IMR-90 (cell line): ENCODE data around the gene ASXL1. TPM values are rescaled to one million over a fixed set of nuclear protein-coding genes. Genes with fewer than 3 reads are reported as not detected.

Experiments used
- ATAC-seq: fragments of 200-7000 bp; cut with Tn5 transposase; 2 replicates; pipeline ENCODE4 v1.9.1; 2020; ENCODE audit warnings: low read depth, mild to moderate bottlenecking, moderate library complexity
- BruUV-seq: library from RNA; stranded (reverse); fragments of 400-500 nt; replicated peaks from 2 replicates; lab custom pipeline; 2021; lab: Mats Ljungman, UMichigan
- CTCF ChIA-PET: fragments of 300-600 bp; formaldehyde crosslinking; extraction: SDS; loops from one replicate; lab custom pipeline; 2021; ENCODE audit warnings: antibody characterized with exemption; lab: Yijun Ruan, JAX
- POLR2A ChIA-PET: fragments of 300-600 bp; sonication (Branson Sonifier 250); formaldehyde crosslinking; loops from one replicate; lab custom pipeline; 2022; ENCODE audit warnings: antibody characterized with exemption; ENCODE audit not compliant: unreplicated experiment; lab: Charles Lee
- DNase-seq: peaks from one replicate; pipeline ENCODE4 v3.0.0; 2013
- H2AFZ ChIP-seq: replicated peaks from 2 replicates; pipeline ENCODE3; 2013; ENCODE audit warnings: low read length, mild to moderate bottlenecking; ENCODE audit not compliant: poor library complexity
- H2AK5ac ChIP-seq: 2 replicates; pipeline ENCODE4 v1.6.1; 2013; ENCODE audit warnings: low read depth, low read length, inconsistent platforms
- H2AK9ac ChIP-seq: replicated peaks from 2 replicates; pipeline ENCODE3; 2013; ENCODE audit warnings: mild to moderate bottlenecking, low read depth, low read length, moderate library complexity; ENCODE audit not compliant: poor library complexity
- H2BK120ac ChIP-seq: 2 replicates; pipeline ENCODE4 v1.6.1; 2013; ENCODE audit warnings: low read depth, low read length, inconsistent platforms
- H2BK15ac ChIP-seq: 3 replicates; pipeline ENCODE4 v1.6.1; 2013; ENCODE audit warnings: low read depth, low read length, inconsistent platforms
- H2BK20ac ChIP-seq: 2 replicates; pipeline ENCODE4 v1.6.1; 2013; ENCODE audit warnings: low read depth, mild to moderate bottlenecking, inconsistent platforms, low read length, moderate library complexity
- H2BK5ac ChIP-seq: 2 replicates; pipeline ENCODE4 v1.6.1; 2013; ENCODE audit warnings: mild to moderate bottlenecking, low read depth, low read length, inconsistent platforms; ENCODE audit not compliant: poor library complexity, severe bottlenecking
- H3K14ac ChIP-seq: replicated peaks from 2 replicates; pipeline ENCODE4 v1.6.1; 2013; ENCODE audit warnings: low read depth, low read length, inconsistent platforms
- H3K18ac ChIP-seq: 2 replicates; pipeline ENCODE4 v1.6.1; 2013; ENCODE audit warnings: low read depth, low read length, control low read depth
- H3K23ac ChIP-seq: 2 replicates; pipeline ENCODE4 v1.6.1; 2013; ENCODE audit warnings: low read depth, low read length, inconsistent platforms
- H3K27ac ChIP-seq: 2 replicates; pipeline ENCODE4 v1.5.1; 2013; ENCODE audit warnings: mild to moderate bottlenecking, control low read depth, low read length; ENCODE audit not compliant: insufficient read depth
- H3K27me3 ChIP-seq: 2 replicates; pipeline ENCODE4 v1.6.1; 2013; ENCODE audit warnings: low read length; ENCODE audit not compliant: control insufficient read depth, insufficient read depth
- H3K36me3 ChIP-seq: 2 replicates; pipeline ENCODE4 v1.6.1; 2013; ENCODE audit warnings: low read length, mixed read lengths; ENCODE audit not compliant: control insufficient read depth, insufficient read depth
- H3K4ac ChIP-seq: 2 replicates; pipeline ENCODE4 v1.6.1; 2013; ENCODE audit warnings: low read depth, low read length, inconsistent platforms
- H3K4me1 ChIP-seq: 2 replicates; pipeline ENCODE4 v1.6.1; 2013; ENCODE audit warnings: low read length, mixed read lengths; ENCODE audit not compliant: control insufficient read depth, insufficient read depth
- H3K4me2 ChIP-seq: 2 replicates; pipeline ENCODE4 v1.6.1; 2013; ENCODE audit warnings: low read depth, mild to moderate bottlenecking, control low read depth, low read length, moderate library complexity
- H3K4me3 ChIP-seq: 2 replicates; pipeline ENCODE4 v1.5.1; 2013; ENCODE audit warnings: low read depth, mild to moderate bottlenecking, control low read depth, low read length, moderate library complexity; ENCODE audit not compliant: insufficient read depth
- H3K56ac ChIP-seq: 2 replicates; pipeline ENCODE4 v1.6.1; 2013; ENCODE audit warnings: low read length, inconsistent platforms; ENCODE audit not compliant: insufficient read depth; ENCODE audit errors: extremely low read depth
- H3K79me1 ChIP-seq, 2 experiments: 2 replicates each; pipeline ENCODE4 v1.6.1; 2013; ENCODE audit warnings: low read length in 2 of 2, inconsistent platforms in 1 of 2, low read depth in 1 of 2
- H3K9ac ChIP-seq: 2 replicates; pipeline ENCODE4 v1.6.1; 2013; ENCODE audit warnings: low read depth, low read length, control low read depth
- H3K9me1 ChIP-seq: 2 replicates; pipeline ENCODE4 v1.6.1; 2013; ENCODE audit warnings: low read length, inconsistent platforms; ENCODE audit not compliant: insufficient read depth
- H3K9me3 ChIP-seq: 2 replicates; pipeline ENCODE4 v1.6.1; 2013; ENCODE audit warnings: low read length; ENCODE audit not compliant: control insufficient read depth, insufficient read depth
- H4K20me1 ChIP-seq: 2 replicates; pipeline ENCODE4 v1.6.1; 2013; ENCODE audit warnings: low read length, inconsistent platforms; ENCODE audit not compliant: insufficient read depth
- H4K5ac ChIP-seq: 2 replicates; pipeline ENCODE4 v1.6.1; 2013; ENCODE audit warnings: mild to moderate bottlenecking, low read depth, low read length, control low read depth
- H4K8ac ChIP-seq, 2 experiments: 2 replicates each; pipeline ENCODE4 v1.6.1; 2013; ENCODE audit warnings: low read depth in 2 of 2, low read length in 2 of 2, control low read depth in 1 of 2, inconsistent platforms in 1 of 2
- H4K91ac ChIP-seq: 2 replicates; pipeline ENCODE4 v1.6.1; 2013; ENCODE audit warnings: low read depth, low read length, inconsistent platforms; ENCODE audit not compliant: insufficient read depth
- BHLHE40 ChIP-seq: fragments of 150-350 bp; IDR thresholded peaks from 2 replicates; pipeline ENCODE4 v1.6.1; 2016; ENCODE audit warnings: mild to moderate bottlenecking, low read depth, low read length
- CEBPB ChIP-seq: IDR thresholded peaks from 2 replicates; pipeline ENCODE4 v1.6.1; 2012; ENCODE audit warnings: low read depth, low read length, improper control_type of control experiment
- CHD1 ChIP-seq: IDR thresholded peaks from 2 replicates; pipeline ENCODE4 v1.6.1; 2012; ENCODE audit warnings: low read depth, low read length, improper control_type of control experiment
- FOS ChIP-seq: fragments of 150-350 bp; IDR thresholded peaks from 2 replicates; pipeline ENCODE4 v1.6.1; 2016; ENCODE audit warnings: low read depth, low read length
- MAFK ChIP-seq: IDR thresholded peaks from 2 replicates; pipeline ENCODE4 v1.6.1; 2012; ENCODE audit warnings: low read depth, low read length, improper control_type of control experiment
- MAZ ChIP-seq: IDR thresholded peaks from 2 replicates; pipeline ENCODE4 v1.6.1; 2012; ENCODE audit warnings: low read depth, mild to moderate bottlenecking, low read length, improper control_type of control experiment, moderate library complexity, borderline replicate concordance
- MXI1 ChIP-seq: IDR thresholded peaks from 2 replicates; pipeline ENCODE4 v1.6.1; 2012; ENCODE audit warnings: low read depth, mild to moderate bottlenecking, low read length, moderate library complexity, borderline replicate concordance
- NFE2L2 ChIP-seq: fragments of 150-350 bp; IDR thresholded peaks from 2 replicates; pipeline ENCODE4 v1.6.1; 2016; ENCODE audit warnings: low read depth, mild to moderate bottlenecking, low read length
- POLR2A ChIP-seq: IDR thresholded peaks from 2 replicates; pipeline ENCODE4 v1.6.1; 2012; ENCODE audit warnings: mild to moderate bottlenecking, low read depth, low read length
- RAD21 ChIP-seq: IDR thresholded peaks from 2 replicates; pipeline ENCODE4 v1.6.1; 2012; ENCODE audit warnings: low read length, improper control_type of control experiment
- RCOR1 ChIP-seq: IDR thresholded peaks from 2 replicates; pipeline ENCODE4 v1.6.1; 2012; ENCODE audit warnings: mild to moderate bottlenecking, low read length, improper control_type of control experiment; ENCODE audit not compliant: insufficient replicate concordance
- RFX5 ChIP-seq: IDR thresholded peaks from 2 replicates; pipeline ENCODE4 v1.8.0; 2012; ENCODE audit warnings: low read depth, mild to moderate bottlenecking, low read length, moderate library complexity
- SMC3 ChIP-seq: fragments of 150-350 bp; IDR thresholded peaks from 2 replicates; pipeline ENCODE4 v1.6.1; 2016; ENCODE audit warnings: low read depth, mild to moderate bottlenecking, antibody characterized with exemption, low read length, moderate library complexity
- WGBS, 2 experiments: methylation state at CpG; one replicate each; pipeline versions ENCODE4 v1.1.5 to v1.1.7; 2013; ENCODE audit warnings: missing lambda C conversion rate in 2 of 2; ENCODE audit not compliant: insufficient read length in 1 of 2; ENCODE audit errors: extremely low coverage in 2 of 2; 5-methylcytosine and 5-hydroxymethylcytosine counted together
- dilution Hi-C: fragments of 300-500 bp; cut with HindIII; formaldehyde crosslinking; loops from one replicate; pipeline ENCODE4 v1.14.3; 2018; ENCODE audit warnings: low sequenced_read_pairs; ENCODE audit not compliant: unreplicated experiment
- in situ Hi-C: fragments of 300-500 bp; cut with MboI; formaldehyde crosslinking; loops from 3 replicates; pipeline ENCODE4 v1.14.3; 2019; ENCODE audit warnings: low sequenced_read_pairs, inconsistent platforms, mixed read lengths
- intact Hi-C: fragments of 100-400 bp; cut with micrococcal nuclease; formaldehyde crosslinking; loops from 2 replicates; pipeline ENCODE4 v1.10.0; 2022
- polyA plus RNA-seq, 3 experiments: library from polyadenylated mRNA; depleted of rRNA; stranded (reverse); fragments of >200 nt; gene quantifications; 2 replicates each; pipeline ENCODE4 v1.2.3, GENCODE V29; 2012; ENCODE audit warnings: low replicate concordance in 1 of 3
- total RNA-seq: library from RNA; depleted of rRNA; stranded (reverse); fragments of >200 nt; gene quantifications from 2 replicates; pipeline ENCODE4 v1.2.3, GENCODE V29; 2012
- TF ChIP-seq, protein P1 (sequence below): fragments of 150-350 bp; IDR thresholded peaks from 2 replicates; pipeline ENCODE4 v1.6.1; 2016; ENCODE audit warnings: low read depth, mild to moderate bottlenecking, low read length, moderate library complexity, borderline replicate concordance
- TF ChIP-seq, protein P2 (sequence below): fragments of 150-350 bp; IDR thresholded peaks from 2 replicates; pipeline ENCODE4 v1.6.1; 2017; ENCODE audit warnings: mild to moderate bottlenecking, antibody characterized with exemption, low read length, low read depth
- TF ChIP-seq, protein P3 (sequence below): conservative IDR thresholded peaks from 2 replicates; pipeline ENCODE4 v1.5.1; 2012; ENCODE audit warnings: mild to moderate bottlenecking, low read depth, low read length, improper control_type of control experiment

Gene ASXL1
- total and polyA plus RNA-seq, 2 of the 4 experiments (the other 2 are of a cell fraction), result 29.9 to 37.1 TPM

- H2BK20ac ChIP-seq, result no peak overlapping the region
- no peak overlapping the region for H3K23ac ChIP-seq
- no peaks in the 10 kb centered on the region for H3K27me3 ChIP-seq
- peak; percentile 63 for ATAC-seq
- no TSS peak for BruUV-seq
- DNase-seq, result no peak
- POLR2A ChIA-PET, result interaction anchor here (0.7 kb wide), 1 partner anchor 21 kb away, joined by 4 read pairs; no protein-coding TSS in a partner anchor
- peak overlapping the region; percentile 18 for H2BK5ac ChIP-seq
- in situ Hi-C loops, result no loop called here
- peaks cover 20% of the 10 kb centered on the region for H3K9me1 ChIP-seq
- H3K79me1 ChIP-seq, result peaks cover 43 to 67% of the 10 kb centered on the region in 2 experiments
- TF ChIP-seq BHLHE40 (no peak), MAFK (no peak), SMC3 (no peak), CHD1 (no peak), CEBPB (no peak), MAZ (no peak), RFX5 (no peak), NFE2L2 (no peak), RCOR1 (no peak), POLR2A (no peak), RAD21 (no peak), FOS (no peak), MXI1 (no peak)
- TF ChIP-seq, protein P1, sequence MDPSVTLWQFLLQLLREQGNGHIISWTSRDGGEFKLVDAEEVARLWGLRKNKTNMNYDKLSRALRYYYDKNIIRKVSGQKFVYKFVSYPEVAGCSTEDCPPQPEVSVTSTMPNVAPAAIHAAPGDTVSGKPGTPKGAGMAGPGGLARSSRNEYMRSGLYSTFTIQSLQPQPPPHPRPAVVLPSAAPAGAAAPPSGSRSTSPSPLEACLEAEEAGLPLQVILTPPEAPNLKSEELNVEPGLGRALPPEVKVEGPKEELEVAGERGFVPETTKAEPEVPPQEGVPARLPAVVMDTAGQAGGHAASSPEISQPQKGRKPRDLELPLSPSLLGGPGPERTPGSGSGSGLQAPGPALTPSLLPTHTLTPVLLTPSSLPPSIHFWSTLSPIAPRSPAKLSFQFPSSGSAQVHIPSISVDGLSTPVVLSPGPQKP, result no peak
- TF ChIP-seq, protein P2, sequence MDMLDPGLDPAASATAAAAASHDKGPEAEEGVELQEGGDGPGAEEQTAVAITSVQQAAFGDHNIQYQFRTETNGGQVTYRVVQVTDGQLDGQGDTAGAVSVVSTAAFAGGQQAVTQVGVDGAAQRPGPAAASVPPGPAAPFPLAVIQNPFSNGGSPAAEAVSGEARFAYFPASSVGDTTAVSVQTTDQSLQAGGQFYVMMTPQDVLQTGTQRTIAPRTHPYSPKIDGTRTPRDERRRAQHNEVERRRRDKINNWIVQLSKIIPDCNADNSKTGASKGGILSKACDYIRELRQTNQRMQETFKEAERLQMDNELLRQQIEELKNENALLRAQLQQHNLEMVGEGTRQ, result no peak
- TF ChIP-seq, protein P3, sequence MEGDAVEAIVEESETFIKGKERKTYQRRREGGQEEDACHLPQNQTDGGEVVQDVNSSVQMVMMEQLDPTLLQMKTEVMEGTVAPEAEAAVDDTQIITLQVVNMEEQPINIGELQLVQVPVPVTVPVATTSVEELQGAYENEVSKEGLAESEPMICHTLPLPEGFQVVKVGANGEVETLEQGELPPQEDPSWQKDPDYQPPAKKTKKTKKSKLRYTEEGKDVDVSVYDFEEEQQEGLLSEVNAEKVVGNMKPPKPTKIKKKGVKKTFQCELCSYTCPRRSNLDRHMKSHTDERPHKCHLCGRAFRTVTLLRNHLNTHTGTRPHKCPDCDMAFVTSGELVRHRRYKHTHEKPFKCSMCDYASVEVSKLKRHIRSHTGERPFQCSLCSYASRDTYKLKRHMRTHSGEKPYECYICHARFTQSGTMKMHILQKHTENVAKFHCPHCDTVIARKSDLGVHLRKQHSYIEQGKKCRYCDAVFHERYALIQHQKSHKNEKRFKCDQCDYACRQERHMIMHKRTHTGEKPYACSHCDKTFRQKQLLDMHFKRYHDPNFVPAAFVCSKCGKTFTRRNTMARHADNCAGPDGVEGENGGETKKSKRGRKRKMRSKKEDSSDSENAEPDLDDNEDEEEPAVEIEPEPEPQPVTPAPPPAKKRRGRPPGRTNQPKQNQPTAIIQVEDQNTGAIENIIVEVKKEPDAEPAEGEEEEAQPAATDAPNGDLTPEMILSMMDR, result no peak
- no peak overlapping the region for H3K4me3 ChIP-seq
- peaks cover 3% of the 10 kb centered on the region for H3K36me3 ChIP-seq
- no peak overlapping the region for H3K18ac ChIP-seq
- no peak overlapping the region for H3K9ac ChIP-seq
- dilution Hi-C loops, result no loop called here
- H2BK15ac ChIP-seq, result no peak overlapping the region
- no peak overlapping the region for H2AK9ac ChIP-seq
- H4K8ac ChIP-seq, result no peak overlapping the region
- H2AK5ac ChIP-seq, result no peak overlapping the region
- intact Hi-C loops, result no loop called here
- H3K27ac ChIP-seq, result no peak overlapping the region
- no peak overlapping the region for H2BK120ac ChIP-seq
- H4K20me1 ChIP-seq, result peaks cover 57% of the 10 kb centered on the region
- H3K4me1 ChIP-seq, result peaks cover 15% of the 10 kb centered on the region
- H4K91ac ChIP-seq, result no peak overlapping the region
- H4K5ac ChIP-seq, result no peak overlapping the region
- no CpG with 5 or more reads among the region's 1 CpG for WGBS, 2 experiments
- no peak overlapping the region for H3K14ac ChIP-seq
- no peak overlapping the region for H3K56ac ChIP-seq
- H3K4ac ChIP-seq, result no peak overlapping the region
- H3K9me3 ChIP-seq, result no peaks in the 10 kb centered on the region
- CTCF ChIA-PET, result no interaction called here
- no peak overlapping the region for H2AFZ ChIP-seq
- H3K4me2 ChIP-seq, result peak overlapping the region; percentile 71; the same call in 1 of the 2 replicates
Measured at GRCh38 chr20:32386091-32386490, 28.0 kb downstream of the ASXL1 start.
